Measurements from ENCODE around the gene RAB29.

- no peak for TF ChIP-seq BHLHE40 (IDR thresholded peaks at IDR 0.05; ENCODE audit: borderline replicate concordance)
- TF ChIP-seq TARDBP (IDR thresholded peaks at IDR 0.05): no peak
- no peak for TF ChIP-seq SP1 (IDR thresholded peaks at IDR 0.05)
- TF ChIP-seq FOXK2 (IDR thresholded peaks at IDR 0.05): no peak
- no peak for TF ChIP-seq FOXA1 (IDR thresholded peaks at IDR 0.05)
Observed at GRCh38 chr1:205803986-205804385, 28.7 kb upstream of the RAB29 start.
